Left lung (tissue), 10 donors: ENCODE measurements around the gene DUSP18. TPM values are rescaled to one million over a fixed set of nuclear protein-coding genes. Genes with fewer than 3 reads are reported as not detected.

Experiments
- ATAC-seq: fragments of 200-7000 bp; cut with Tn5 transposase; one replicate; pipeline ENCODE4 v1.9.1; 2020; ENCODE audit warnings: moderate library complexity
- DNase-seq, 4 donors: peaks; one replicate each; pipeline ENCODE4 v3.0.0-alpha.2; 2013 to 2020
- H3K27ac ChIP-seq, 2 donors: fragments of 200-600 bp; sonication (generic) in 1 of 2; one replicate each; pipeline versions ENCODE4 v1.5.0 to v1.8.0; 2020 to 2021
- H3K27me3 ChIP-seq, 2 donors: fragments of 200-600 bp; sonication (generic) in 1 of 2; one replicate each; pipeline versions ENCODE4 v1.5.0 to v1.8.0; 2020 to 2021
- H3K36me3 ChIP-seq, 2 donors: fragments of 200-600 bp; sonication (generic) in 1 of 2; one replicate each; pipeline versions ENCODE4 v1.5.0 to v1.8.0; 2020 to 2021
- H3K4me1 ChIP-seq, 2 donors: fragments of 200-600 bp; one replicate each; pipeline ENCODE4 v1.8.0; 2021
- H3K4me3 ChIP-seq, 2 donors: fragments of 200-600 bp; sonication (generic) in 1 of 2; one replicate each; pipeline versions ENCODE4 v1.5.0 to v1.8.0; 2020 to 2021; ENCODE audit warnings: mild to moderate bottlenecking in 1 of 2
- H3K9me3 ChIP-seq, 2 donors: fragments of 200-600 bp; sonication (generic) in 1 of 2; one replicate each; pipeline versions ENCODE4 v1.5.0 to v1.8.0; 2020 to 2021
- intact Hi-C, 2 donors: fragments of 100-400 bp; cut with DNase I; formaldehyde crosslinking; loops; one replicate each; pipeline versions ENCODE4 v1.11.2 to v1.14.2; 2022
- polyA plus RNA-seq, 6 donors: library from polyadenylated mRNA; unstranded; fragments of 120-200 nt; gene quantifications; one replicate each; pipeline ENCODE4 v1.2.1, GENCODE V29; 2013; ENCODE audit not compliant: insufficient read length in 6 of 6
- total RNA-seq, 2 donors: library from RNA; stranded (reverse); fragmentation: NEBNext Ultra II Directional; extraction: Animal tissue kit (Norgen Biotek cat#: 25700); gene quantifications; one replicate each; pipeline ENCODE4 v1.2.1, GENCODE V29; 2021
- TF ChIP-seq, protein P1 (sequence below), 2 donors: fragments of 200-600 bp; sonication (generic) in 1 of 2; IDR thresholded peaks; one replicate each; pipeline versions ENCODE4 v1.5.0 to v1.8.0; 2021; ENCODE audit warnings: antibody characterized with exemption in 2 of 2
- donor health status: DM: no; HTN: yes; CAD: no.
- donor health status: DM: no; HTN: no; CAD: no.

DUSP18 gene
- total and polyA plus RNA-seq, 8 donors = 10.0 to 23.9 (median 13.1) TPM

- H3K27ac ChIP-seq = no peak overlapping the region
- H3K4me3 ChIP-seq = no peak overlapping the region
- no peaks in the 10 kb centered on the region for H3K9me3 ChIP-seq
- H3K4me1 ChIP-seq = peaks cover 16 to 19% of the 10 kb centered on the region in 2 donors
- no peak for ATAC-seq
- peaks cover 0 to 9% of the 10 kb centered on the region in 2 donors for H3K27me3 ChIP-seq
- intact Hi-C loops = no loop called here
- TF ChIP-seq, protein P1, sequence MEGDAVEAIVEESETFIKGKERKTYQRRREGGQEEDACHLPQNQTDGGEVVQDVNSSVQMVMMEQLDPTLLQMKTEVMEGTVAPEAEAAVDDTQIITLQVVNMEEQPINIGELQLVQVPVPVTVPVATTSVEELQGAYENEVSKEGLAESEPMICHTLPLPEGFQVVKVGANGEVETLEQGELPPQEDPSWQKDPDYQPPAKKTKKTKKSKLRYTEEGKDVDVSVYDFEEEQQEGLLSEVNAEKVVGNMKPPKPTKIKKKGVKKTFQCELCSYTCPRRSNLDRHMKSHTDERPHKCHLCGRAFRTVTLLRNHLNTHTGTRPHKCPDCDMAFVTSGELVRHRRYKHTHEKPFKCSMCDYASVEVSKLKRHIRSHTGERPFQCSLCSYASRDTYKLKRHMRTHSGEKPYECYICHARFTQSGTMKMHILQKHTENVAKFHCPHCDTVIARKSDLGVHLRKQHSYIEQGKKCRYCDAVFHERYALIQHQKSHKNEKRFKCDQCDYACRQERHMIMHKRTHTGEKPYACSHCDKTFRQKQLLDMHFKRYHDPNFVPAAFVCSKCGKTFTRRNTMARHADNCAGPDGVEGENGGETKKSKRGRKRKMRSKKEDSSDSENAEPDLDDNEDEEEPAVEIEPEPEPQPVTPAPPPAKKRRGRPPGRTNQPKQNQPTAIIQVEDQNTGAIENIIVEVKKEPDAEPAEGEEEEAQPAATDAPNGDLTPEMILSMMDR (IDR thresholded peaks at IDR 0.05) = no peak
- DNase-seq = no peak
- H3K36me3 ChIP-seq = no peaks in the 10 kb centered on the region
These were observed 26.7 kb downstream of the DUSP18 start for GRCh38 chr22:30640839-30641430.

DNA sequence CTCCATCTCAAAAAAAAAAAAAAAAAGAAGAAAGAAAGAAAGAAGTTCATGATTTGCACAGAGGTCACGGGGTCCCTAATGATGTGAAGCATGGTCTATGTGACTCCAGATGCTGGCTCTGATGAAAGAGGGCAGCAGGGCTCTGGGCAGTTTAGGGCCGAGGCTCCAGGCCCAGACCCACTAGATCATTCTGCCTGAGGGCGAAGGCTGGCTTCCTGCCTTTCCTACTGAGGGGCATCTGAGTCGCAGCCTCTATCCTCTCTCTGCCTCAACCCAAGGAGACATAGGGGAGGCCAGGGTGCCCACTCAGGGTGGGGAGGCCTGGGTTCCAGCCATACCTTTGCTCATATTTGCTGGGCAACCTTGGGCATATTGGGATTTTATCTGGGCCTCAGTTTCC is 27.3 kb downstream of the DUSP18 start:
- DNase-seq = no peak
- TF ChIP-seq, protein P1 (IDR thresholded peaks at IDR 0.05) = no peak
- H3K27me3 ChIP-seq = peaks cover 0 to 9% of the 10 kb centered on the region in 2 donors
- H3K9me3 ChIP-seq = no peaks in the 10 kb centered on the region
- ATAC-seq = no peak
- peaks cover 19 to 22% of the 10 kb centered on the region in 2 donors for H3K4me1 ChIP-seq
- H3K36me3 ChIP-seq = no peaks in the 10 kb centered on the region
- no peak overlapping the region for H3K4me3 ChIP-seq
- intact Hi-C loops = no loop called here
- no peak overlapping the region for H3K27ac ChIP-seq

DNA sequence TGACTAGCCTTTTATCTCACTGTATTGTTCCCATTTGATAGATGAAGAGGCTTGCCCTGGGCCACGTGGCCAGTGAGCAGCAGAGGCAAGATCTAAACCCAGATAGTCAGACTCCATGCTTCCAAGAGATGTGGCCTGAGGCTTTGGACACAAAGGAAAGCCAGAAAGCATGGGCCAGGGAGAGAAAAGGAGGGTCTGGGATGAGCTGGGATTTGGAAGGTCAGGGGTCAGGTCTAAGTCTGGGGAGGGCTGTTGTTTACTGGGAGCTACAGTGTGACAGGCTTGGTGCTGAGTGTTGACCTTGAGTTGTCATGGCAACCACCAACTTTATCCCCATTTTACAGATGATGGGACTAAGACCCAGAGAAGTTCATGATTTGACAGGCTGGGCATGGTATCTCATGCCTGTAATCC is 30.0 kb downstream of the DUSP18 start:
- Histone ChIP-seq H3K4me3 (peak overlapping the region in 1 of 2 donors; percentile 61), H3K9me3 (no peaks in the 10 kb centered on the region), H3K27me3 (peaks cover 0 to 9% of the 10 kb centered on the region in 2 donors), H3K36me3 (no peaks in the 10 kb centered on the region), H3K27ac (no peak overlapping the region), H3K4me1 (peaks cover 25 to 36% of the 10 kb centered on the region in 2 donors)
- intact Hi-C loops = loop anchor here in 1 of 2 donors (10.0 kb wide), 2 partner anchors 117 to 287 kb away; no protein-coding TSS in a partner anchor
- no peak for DNase-seq
- TF ChIP-seq, protein P1 (IDR thresholded peaks at IDR 0.05) = no peak
- no peak for ATAC-seq

DNA sequence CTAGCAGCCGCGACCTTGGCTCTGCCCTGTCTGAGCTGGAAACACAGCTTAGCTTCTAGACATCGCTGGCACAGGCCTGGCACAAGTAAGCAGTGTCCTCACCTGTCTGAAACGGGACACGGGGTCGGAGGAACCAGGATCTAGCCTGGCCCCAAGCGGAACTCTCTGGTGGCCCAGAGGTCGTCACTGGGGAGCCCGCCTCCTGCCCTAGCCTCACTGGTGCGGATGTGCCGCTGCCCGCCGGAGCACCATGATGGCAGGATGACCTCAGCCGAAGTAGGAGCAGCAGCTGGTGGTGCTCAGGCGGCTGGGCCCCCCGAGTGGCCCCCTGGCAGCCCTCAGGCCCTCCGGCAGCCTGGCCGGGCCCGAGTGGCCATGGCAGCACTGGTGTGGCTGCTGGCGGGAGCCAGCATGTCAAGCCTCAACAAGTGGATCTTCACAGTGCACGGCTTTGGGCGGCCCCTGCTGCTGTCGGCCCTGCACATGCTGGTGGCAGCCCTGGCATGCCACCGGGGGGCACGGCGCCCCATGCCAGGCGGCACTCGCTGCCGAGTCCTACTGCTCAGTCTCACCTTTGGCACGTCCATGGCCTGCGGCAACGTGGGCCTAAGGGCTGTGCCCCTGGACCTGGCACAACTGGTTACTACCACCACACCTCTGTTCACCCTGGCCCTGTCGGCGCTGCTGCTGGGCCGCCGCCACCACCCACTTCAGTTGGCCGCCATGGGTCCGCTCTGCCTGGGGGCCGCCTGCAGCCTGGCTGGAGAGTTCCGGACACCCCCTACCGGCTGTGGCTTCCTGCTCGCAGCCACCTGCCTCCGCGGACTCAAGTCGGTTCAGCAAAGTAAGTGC is 31.2 kb downstream of the DUSP18 start:
- Histone ChIP-seq H3K9me3 (no peaks in the 10 kb centered on the region), H3K27me3 (peaks cover 0 to 9% of the 10 kb centered on the region in 2 donors), H3K4me1 (peaks cover 25 to 36% of the 10 kb centered on the region in 2 donors), H3K27ac (peak overlapping the region in 1 of 2 donors; percentile 95), H3K4me3 (peak overlapping the region; percentile 53 to 61), H3K36me3 (no peaks in the 10 kb centered on the region)
- intact Hi-C loops = loop anchor here in 1 of 2 donors (10.0 kb wide), 2 partner anchors 118 to 288 kb away; no protein-coding TSS in a partner anchor
- DNase-seq (peak in 2 of 4 donors; percentile 16 to 43), ATAC-seq (peak; percentile 1)
- TF ChIP-seq, protein P1 (IDR thresholded peaks at IDR 0.05) = no peak
